NK-92 (cell line): ENCODE results near the gene ANTXR1.

ENCODE experiments used
- DNase-seq: peaks from one replicate; lab custom pipeline; 2025; ENCODE audit not compliant: unreplicated experiment; lab: John Stamatoyannopoulos, UW

The ANTXR1 gene

GRCh38 chr2:69177785-69178636 lies 165.0 kb downstream of the ANTXR1 start:
- DNase-seq: no peak

GRCh38 chr2:69178756-69179155 lies 165.8 kb downstream of the ANTXR1 start:
- DNase-seq: no peak

GRCh38 chr2:69180227-69180626 lies 167.2 kb downstream of the ANTXR1 start:
- no peak for DNase-seq

GRCh38 chr2:69180974-69181373 lies 168.0 kb downstream of the ANTXR1 start:
- no peak for DNase-seq

- DNase-seq: no peak
Measured at GRCh38 chr2:69181806-69182427, 168.9 kb downstream of the ANTXR1 start.

- DNase-seq: no peak
Measured at GRCh38 chr2:69183659-69184058, 170.7 kb downstream of the ANTXR1 start.

GRCh38 chr2:69184224-69184623 lies 171.2 kb downstream of the ANTXR1 start:
- DNase-seq: no peak

- DNase-seq: no peak
Measured at GRCh38 chr2:69185807-69186206, 172.8 kb downstream of the ANTXR1 start.

GRCh38 chr2:69186614-69187013 lies 173.6 kb downstream of the ANTXR1 start:
- DNase-seq: no peak

GRCh38 chr2:69188182-69188900 lies 175.4 kb downstream of the ANTXR1 start:
- DNase-seq: no peak

- DNase-seq: no peak
Measured at GRCh38 chr2:69190743-69191404, 177.9 kb downstream of the ANTXR1 start.

- DNase-seq: no peak
Measured at GRCh38 chr2:69191634-69192033, 178.7 kb downstream of the ANTXR1 start.

GRCh38 chr2:69192176-69192945 lies 179.4 kb downstream of the ANTXR1 start:
- DNase-seq: no peak

- DNase-seq: no peak
Measured at GRCh38 chr2:69195706-69196105, 182.7 kb downstream of the ANTXR1 start.

- DNase-seq: no peak
Measured at GRCh38 chr2:69196327-69197117, 183.5 kb downstream of the ANTXR1 start.

- DNase-seq: no peak
Measured at GRCh38 chr2:69200107-69200520, 187.1 kb downstream of the ANTXR1 start.

GRCh38 chr2:69201259-69201658 lies 188.3 kb downstream of the ANTXR1 start:
- no peak for DNase-seq

GRCh38 chr2:69202327-69202726 lies 189.3 kb downstream of the ANTXR1 start:
- DNase-seq: no peak

- DNase-seq: no peak
Measured at GRCh38 chr2:69203166-69203985, 190.4 kb downstream of the ANTXR1 start.
